Head of caudate nucleus (tissue), 42 donors: ENCODE measurements around the gene ATF3.

Experiments
- DNase-seq, 42 donors: peaks; one replicate each; pipeline versions ENCODE4 v3.0.0 to v3.0.0-alpha.2; 2020 to 2021; ENCODE audit warnings: mixed read lengths in 7 of 42
- intact Hi-C: fragments of 100-400 bp; cut with DNase I; formaldehyde crosslinking; loops from one replicate; pipeline ENCODE4 v1.15.0; 2022

Gene ATF3

DNA sequence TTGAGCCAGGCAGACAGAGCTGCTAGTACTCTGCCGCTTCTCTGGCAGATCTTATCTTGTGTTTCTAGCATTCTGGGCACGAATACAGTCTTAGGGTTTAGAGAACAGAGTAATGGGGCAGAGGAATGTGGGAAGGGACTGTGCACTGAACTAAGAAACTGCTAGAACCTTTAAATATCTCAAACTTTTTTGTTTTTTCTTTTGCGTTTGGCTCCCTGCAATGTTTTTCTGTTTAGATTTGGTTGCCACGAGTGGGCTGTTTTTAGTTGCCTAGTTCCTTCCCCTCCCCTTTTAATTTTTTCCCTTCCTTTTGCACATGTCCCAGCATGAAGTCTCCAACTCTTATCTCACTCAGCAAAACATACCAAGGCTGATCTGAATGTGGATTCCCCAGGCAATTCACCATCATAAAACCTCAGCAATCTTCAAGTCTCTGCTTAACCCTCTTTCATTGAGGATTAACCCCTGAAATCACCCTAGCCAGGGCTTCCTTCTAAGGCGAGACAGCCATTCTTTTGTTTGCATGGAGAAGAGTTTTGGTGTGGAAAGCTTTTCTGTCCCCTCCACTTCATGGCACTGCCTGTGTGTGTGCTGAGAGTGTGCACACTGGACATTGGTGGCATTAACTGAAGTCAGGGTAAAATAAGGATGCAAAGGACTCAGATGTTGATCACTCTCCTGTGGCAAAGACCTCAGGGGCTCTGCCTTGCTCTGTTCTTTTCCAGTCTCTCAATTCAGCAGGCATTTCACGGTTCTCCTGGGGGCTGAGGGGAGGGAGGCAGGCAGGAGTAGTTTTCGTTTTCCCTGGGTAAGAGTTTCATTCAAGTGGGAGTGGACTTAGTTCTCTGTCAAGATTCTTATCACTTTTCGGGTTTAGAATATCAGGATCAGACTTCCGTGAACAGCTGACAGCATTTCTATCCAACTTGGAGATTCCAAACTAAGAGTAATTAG is 2.8 kb upstream of the ATF3 start:
- DNase-seq = no peak
- intact Hi-C loops = loop anchor here (5.0 to 10.0 kb wide), 2 partner anchors 133 to 321 kb away; partner anchors contain the start of gene PPP2R5A

DNA sequence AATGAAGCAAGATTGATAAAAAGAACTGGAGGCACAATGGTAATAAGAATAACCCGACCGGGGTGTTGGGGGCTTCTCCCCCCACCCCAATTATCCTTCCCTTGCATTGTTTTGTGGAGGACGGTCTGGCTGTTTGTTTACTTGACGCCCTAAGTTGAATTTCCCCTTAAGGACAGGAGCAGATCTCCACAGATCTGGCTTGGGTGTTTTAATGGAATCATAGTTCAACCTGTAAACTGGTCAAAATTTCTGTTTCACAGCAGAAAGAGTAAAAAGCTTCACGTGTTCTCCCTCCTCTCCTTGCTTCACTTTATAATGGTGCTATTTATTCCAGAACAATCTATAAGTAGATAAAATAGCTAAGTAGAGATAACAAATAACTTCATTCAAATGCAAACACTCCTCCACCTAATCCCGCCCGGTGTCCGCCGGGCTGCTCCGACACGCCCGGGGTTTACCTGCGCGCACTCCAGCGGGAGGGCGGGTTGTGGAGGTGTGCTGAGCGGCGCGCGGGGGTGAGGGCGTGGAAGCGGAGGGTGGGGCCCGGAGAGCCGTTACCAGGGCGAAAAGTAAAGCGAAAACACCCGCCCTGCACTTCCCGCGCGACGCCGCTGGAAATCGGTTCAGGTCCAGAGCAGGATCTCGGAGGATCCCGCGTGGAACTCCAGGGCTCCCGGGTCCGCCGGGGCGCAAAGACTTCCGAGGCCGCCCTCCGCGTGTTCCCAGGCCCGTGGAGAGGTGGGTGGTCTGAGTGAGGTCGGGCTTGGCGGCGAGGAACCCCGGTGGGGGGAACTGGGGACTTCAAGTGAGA is 2.0 kb upstream of the ATF3 start:
- DNase-seq = peak in 38 of 42 donors; percentile 21 to 76 (median 46)
- intact Hi-C loops = loop anchor here (5.0 to 10.0 kb wide), 2 partner anchors 134 to 322 kb away; partner anchors contain the start of gene PPP2R5A

DNA sequence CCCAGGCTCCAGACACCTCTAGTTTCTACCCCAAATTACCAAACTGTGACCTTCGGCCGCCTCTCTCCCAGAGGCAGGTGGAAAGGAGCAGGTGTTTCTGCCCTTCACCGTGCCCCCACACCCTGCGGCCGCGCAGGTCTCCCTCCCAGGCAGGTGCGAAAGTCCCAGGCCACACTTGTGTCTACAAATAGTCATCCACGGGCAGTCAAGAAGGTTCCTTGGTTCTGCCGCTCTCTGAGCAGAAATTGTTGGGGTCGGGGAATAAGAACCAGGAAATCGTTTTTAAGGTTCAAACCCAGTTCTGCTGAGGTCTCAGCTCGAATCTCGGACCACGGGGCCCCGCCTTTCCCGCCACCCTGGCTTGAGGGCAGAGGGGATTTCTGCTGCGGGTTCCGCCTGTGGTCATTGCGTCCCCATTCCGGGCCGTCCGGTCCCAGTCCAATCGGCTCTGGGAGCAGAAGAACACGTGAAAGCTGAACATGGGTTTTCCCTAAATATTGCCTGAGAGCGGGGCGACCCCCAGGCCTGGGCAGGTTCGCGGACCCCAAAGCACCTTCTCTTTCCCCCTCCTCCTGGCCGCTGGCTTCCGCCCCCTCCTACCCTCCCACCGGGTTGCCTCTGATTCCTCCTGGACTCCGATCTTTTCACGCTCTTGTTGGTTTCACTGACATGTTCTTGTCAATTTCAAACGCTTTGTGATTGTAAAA is 1.2 kb upstream of the ATF3 start:
- peak in 33 of 42 donors; percentile 6 to 62 (median 22) for DNase-seq
- intact Hi-C loops = loop anchor here (5.0 to 10.0 kb wide), 2 partner anchors 135 to 323 kb away; partner anchors contain the start of gene PPP2R5A

DNA sequence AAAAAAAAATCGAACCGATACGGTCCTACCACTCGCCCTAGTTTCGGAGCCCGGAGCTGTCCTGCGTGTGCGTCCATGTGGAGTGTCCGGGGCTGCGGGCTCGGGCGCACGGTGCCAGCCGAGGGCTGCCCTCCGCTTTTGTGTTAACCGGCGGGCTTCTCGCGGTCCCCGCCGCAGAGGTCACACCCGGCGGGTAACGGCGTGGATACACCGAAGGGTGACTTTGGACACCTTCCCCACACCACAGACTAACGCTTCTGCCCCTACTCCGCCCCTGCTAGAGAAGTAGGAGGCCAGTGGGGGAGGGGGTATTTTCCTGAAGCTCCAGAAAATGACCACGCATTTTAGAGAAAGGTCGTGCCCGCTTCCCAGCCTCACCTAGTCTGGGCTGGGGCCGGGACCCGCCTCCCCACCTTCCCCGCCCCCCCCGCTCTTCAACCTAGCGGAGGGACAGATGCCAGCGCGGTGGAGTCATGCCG is 609 bp upstream of the ATF3 start:
- intact Hi-C loops = loop anchor here (1.0 to 10.0 kb wide), 3 partner anchors 49 to 323 kb away; partner anchors contain the start of gene PPP2R5A
- peak in 11 of 42 donors; percentile 8 to 65 (median 30) for DNase-seq

DNA sequence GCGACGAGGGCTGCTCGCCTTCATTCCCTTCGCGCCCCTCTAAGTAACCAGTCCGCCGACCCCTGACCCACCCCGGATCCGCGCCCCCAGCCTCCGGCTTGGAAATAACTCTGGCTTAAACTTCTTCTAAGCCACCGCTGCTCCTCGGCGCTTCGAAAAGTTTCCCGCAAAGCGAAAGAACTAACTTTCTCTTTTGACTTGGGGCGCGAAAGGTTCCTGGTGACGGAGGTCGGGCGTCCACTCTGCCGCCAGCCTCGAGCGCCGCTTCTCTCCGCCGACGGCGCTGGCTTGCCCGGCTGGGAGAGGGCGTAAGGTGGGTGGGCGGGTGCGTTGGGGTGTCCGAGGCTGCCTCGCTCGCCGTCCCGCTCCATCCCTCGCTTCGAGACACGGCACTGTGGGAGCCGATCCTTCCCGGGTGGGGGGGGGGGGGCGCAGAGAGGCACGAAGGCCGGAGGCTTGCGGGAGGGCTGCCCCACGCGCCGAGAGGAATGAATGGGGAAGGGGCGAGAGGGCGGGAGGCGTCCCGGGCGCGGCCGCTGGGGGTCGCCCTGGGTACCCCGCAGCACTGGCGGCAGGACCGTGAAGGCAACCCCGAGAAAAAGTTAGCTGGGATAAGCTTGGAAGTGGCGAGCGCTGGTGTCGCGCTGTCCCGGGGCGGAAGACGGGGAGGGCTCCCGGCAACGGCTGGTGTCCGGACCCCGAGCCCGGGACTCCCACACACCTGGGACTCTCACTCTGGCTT is 569 bp downstream of the ATF3 start:
- intact Hi-C loops = loop anchor here (1.0 to 10.0 kb wide), 3 partner anchors 50 to 324 kb away; partner anchors contain the start of gene PPP2R5A
- DNase-seq = peak in 41 of 42 donors; percentile 26 to 85 (median 63)

DNA sequence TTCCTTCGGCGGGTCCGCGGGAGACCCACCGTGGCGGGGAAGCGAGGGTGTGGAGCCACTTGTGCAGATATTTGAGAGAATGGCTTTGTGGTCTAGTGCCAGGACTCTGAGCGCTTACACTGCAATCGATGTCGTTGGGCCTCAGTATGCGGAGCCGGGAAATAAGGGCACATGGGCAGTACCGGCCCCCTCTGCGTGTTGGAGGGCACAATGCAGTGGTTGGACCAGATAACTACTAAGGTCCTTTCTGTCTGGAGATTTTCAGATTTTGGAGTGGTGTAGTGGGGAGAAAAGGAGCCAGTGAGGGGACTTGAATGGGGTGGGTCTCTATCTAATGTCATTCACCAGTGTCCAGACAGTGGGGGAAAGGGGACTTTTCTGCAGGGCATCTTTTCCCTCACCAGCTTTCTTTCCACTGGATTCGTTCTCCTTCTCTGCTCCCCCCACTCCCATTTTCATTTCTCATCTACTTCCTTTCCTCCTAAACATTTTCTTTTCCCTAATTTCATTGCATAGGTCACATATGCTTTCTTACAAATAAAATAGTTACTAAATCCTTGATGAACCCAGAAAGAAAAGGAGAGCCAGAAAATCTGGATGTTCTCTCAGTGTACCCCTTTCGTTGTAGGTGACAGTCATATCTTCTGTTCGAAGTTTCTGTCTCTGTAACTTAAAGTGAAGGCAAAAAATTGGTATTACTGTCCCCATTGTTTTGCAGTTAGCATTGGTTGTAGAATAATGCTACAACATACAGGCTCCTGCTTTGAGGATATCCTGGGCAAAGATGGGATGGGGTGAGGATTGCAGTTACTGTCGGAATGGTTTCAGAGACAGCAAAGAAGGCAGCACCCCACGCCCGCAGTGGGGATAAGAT is 1.4 kb downstream of the ATF3 start:
- intact Hi-C loops = loop anchor here (2.0 to 10.0 kb wide), 3 partner anchors 43 to 325 kb away; partner anchors contain the start of gene PPP2R5A
- DNase-seq = peak in 4 of 42 donors; percentile 7 to 32 (median 16)

DNA sequence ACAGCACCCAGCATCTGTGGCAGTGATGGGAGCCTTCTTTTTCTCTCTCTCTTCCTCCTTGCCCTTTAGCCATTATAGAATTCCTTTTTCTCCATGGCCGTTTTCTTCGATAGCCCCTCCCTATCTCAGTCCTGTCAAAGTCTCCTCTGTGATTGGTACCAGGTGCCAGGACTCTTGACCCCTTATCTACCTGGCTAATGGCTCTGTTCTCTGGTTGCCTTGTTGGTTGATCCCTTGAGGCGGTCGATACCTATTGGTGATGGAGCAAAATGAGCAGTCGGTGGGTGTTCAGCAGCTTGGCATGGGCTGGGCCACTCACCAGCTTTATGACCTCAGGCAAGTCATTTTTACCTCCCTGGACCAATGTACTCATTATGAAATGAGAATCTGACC is 2.0 kb downstream of the ATF3 start:
- intact Hi-C loops = loop anchor here (2.0 kb wide), 1 partner anchor 44 kb away; no protein-coding TSS in a partner anchor
- DNase-seq = no peak

DNA sequence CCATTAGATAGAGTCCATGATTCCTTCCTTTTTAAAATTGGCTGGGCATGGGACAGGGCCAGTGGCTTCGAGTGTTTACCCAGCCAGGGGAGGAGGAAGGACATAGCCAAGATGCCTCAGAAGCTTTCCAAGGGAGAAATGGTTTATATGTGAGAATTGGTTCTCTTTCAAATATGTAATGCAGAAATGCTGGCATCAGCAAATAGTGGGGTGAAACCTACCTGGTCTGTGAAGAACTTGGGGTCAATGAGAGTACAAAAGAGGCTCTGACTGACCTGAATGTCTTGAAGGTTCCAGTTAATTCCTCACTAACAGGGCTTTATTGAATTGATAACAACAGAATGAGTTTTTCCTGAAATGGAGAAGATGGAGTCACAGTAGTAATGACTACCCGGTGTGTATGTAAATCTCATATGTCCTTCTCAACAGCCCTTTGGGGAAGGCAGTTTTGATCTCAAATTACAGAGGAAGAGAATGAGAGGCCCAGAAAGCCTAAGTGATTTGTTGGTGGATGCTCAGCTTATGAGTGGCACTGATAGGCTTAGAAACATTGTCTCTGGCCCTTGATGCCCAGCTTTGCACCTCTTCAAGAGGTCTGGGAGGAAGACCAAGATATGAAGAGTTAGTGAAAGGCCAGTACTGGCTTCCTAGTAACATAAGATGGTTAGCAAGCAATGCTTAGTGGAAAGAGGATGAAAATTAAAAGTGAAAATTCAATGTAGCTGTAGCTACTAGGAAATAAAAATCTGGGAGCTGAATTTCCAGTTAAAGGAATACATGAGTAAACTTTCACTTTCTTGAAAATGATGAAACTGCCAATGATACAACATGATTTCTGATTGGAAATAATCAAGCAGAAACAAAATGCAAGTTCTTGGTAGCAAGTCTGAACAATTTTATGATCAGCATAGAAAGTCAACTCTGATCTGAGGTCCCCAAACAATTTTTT is 2.7 kb downstream of the ATF3 start:
- DNase-seq = no peak
- intact Hi-C loops = loop anchor here (2.0 kb wide), 1 partner anchor 44 kb away; no protein-coding TSS in a partner anchor

DNA sequence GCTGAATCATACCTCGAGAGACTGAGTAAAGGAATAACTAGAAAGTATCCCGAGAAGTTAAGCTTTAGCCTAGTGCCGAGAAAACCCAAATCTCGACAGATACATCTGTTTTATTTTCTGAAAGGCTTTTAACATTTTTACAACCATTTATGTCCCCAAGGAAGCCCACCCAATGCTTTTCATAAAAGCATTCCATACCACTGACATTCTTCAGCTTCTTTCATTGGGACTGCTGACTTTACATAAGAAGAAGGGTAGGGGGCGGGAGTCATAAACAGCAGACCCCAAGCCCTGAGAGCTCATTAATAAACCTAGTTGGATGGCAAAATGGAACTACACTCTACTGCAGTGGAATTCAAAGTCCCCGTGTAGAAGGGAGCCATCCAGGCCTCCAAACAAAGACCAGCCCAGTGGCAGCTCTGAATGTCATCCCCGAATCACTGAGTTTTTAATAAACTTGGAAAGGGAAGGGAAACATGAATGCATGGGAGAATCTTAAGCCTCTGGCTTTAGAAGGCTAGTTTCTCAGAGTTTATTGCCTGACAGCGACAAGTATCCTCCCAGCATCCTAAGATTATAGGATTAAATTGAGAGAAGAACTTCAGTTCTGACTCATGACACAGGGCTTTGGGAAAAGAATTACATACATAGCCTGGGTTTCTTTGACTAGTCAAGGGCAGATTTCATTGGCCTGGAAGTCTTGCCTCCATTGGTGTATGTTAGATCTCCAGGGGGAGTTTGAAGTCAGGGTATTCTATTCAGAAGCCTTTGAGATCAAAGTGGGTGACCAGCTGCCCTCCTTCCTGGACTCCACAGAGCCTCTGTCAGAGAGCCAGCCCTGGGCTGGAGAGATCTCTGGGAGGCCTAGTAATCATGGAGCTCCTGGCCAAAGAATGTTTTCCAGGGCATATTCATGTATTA is 3.7 kb downstream of the ATF3 start:
- no peak for DNase-seq
- intact Hi-C loops = no loop called here

DNA sequence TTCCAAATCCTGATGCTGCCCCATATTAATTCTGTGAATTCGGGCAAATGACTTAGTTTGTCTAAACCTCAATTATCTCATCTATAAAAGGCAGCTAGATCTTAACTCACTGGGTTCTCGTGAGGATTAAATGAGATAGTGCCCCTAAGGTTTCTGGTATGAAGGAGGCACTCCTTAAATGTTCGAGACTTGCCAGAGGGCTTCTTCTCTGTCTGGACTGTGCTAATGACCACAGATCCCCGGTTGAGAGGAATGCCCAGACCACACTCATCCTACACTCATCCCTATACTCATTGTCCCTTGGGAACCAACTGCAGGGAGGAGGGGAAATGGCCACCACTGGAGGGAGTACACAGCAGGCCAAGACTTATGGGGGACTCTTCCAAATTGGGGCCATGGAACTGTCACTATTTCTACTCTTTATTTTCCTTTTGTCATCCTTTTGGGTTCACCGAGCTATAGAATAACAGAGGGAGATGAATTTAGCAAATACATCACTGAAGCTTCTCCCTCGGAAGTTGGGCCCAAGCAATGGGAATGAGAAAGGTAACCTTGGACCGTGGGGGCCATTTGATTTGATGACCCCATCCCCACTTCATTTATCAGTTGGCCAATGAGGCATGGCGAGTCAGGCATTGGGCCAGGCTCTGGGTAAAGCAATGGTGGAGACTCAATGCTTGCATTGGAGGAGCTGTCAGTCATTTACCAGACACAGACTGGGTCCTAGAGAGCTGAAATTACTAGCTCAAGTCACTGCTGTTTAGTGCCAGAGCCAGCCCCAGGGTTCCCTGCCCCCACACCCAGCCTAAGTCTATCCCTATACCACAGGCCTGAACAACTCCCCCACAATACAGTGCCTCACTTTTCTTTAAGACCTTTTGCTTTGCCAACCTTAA is 5.1 kb downstream of the ATF3 start:
- intact Hi-C loops = no loop called here
- DNase-seq = no peak

DNA sequence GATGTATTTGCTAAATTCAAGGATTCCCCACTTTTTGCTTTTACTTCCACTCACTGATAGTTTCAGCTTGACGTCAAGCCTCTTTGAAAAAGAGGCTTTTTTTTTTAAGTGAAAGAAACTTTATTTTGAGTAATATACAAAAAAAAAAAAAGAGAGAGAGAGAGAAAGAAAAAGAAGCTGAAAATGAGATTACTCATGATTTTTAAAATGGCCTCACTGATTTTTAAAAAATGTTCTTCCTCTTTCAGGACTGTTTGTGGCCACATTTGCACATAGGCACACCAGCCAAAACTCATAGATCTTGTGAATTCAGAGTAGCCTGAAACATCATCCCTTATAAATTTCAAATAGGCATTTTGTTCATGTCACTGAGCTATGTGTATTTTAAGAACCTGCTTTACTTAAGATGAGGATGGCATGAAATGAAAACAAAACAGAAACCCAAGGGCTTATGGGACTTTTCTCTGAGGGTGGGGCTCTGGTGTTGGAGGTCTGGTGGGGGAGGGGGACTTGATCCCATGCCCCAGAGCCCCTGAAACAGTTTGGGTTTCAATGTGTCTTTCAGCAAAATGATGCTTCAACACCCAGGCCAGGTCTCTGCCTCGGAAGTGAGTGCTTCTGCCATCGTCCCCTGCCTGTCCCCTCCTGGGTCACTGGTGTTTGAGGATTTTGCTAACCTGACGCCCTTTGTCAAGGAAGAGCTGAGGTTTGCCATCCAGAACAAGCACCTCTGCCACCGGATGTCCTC is 6.1 kb downstream of the ATF3 start:
- intact Hi-C loops = no loop called here
- no peak for DNase-seq

DNA sequence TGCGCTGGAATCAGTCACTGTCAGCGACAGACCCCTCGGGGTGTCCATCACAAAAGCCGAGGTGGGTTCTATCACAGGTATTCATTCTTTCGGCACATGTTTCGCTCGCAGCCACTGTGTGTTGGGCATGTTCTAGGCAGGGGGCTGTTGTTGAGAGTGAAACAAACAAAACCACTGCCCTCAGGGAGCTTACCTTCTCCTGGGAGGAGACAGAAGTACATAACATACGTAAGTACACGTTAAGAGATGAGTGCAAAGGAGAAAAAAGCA is 6.6 kb downstream of the ATF3 start:
- DNase-seq = no peak
- intact Hi-C loops = no loop called here

DNA sequence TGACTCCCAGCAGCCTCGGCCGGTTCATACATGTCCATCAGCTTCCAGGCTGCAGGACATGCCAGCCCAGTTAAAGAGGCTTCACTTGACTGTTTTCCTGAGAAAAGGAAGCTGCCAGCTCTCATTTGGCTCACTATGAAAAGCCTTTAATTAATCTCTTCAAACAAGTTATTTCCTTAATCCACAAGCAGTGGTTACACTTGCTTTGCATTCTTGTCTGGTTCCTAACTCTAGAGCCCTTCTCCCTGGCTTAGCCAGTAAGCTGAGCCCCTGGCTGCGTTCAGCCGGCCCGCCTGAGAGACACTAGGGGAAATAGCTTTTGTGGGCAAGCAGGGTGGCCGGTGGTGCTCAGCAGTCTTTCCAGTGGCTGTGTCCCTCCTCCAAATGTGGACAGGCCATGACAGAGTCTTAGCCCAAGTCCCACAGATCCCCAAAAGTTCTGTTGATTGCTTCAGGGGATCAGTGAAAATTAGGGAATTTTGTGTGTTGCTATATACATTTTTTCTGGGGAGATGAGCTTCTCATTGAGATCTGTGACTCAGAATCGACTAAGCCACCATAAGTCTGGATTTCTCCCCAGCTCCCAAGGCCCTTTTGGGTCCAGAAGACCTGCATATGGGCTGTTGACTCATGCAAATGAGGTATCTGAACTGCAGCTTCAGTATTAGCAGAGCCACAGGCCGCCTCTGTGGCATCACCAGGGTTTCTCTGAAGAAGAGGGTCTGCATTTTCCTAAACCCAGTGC is 10.1 kb downstream of the ATF3 start:
- intact Hi-C loops = no loop called here
- DNase-seq = no peak
